GM12873 (cell line): Measurements from ENCODE around the gene RALA.

Experiments used
- TF ChIP-seq, protein P1 (sequence below): IDR thresholded peaks from 2 replicates; pipeline ENCODE4 v1.5.1; 2012; ENCODE audit warnings: low read depth, mild to moderate bottlenecking, moderate library complexity, low read length, control low read depth; ENCODE audit not compliant: insufficient read depth; ENCODE audit errors: missing control alignments

Gene RALA

DNA sequence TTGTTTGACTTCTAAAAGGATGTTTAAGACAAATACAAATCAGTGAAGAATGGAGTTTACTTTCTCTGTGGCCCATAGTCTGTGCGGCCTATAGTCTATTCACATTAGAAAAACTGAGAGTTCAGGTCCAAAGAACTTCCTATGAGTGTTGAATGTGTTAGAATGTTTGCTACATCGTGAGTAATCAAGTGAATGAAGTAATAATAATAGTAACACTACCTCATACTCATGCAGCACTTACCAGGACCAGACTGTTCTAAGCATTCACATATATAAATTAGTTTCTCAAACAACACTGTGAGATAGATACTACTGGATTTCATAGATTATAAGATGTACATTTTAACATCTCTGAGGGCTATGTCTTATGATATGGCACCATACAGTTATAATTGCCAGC is 70.4 kb downstream of the RALA start:
- TF ChIP-seq, protein P1, sequence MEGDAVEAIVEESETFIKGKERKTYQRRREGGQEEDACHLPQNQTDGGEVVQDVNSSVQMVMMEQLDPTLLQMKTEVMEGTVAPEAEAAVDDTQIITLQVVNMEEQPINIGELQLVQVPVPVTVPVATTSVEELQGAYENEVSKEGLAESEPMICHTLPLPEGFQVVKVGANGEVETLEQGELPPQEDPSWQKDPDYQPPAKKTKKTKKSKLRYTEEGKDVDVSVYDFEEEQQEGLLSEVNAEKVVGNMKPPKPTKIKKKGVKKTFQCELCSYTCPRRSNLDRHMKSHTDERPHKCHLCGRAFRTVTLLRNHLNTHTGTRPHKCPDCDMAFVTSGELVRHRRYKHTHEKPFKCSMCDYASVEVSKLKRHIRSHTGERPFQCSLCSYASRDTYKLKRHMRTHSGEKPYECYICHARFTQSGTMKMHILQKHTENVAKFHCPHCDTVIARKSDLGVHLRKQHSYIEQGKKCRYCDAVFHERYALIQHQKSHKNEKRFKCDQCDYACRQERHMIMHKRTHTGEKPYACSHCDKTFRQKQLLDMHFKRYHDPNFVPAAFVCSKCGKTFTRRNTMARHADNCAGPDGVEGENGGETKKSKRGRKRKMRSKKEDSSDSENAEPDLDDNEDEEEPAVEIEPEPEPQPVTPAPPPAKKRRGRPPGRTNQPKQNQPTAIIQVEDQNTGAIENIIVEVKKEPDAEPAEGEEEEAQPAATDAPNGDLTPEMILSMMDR: no peak

DNA sequence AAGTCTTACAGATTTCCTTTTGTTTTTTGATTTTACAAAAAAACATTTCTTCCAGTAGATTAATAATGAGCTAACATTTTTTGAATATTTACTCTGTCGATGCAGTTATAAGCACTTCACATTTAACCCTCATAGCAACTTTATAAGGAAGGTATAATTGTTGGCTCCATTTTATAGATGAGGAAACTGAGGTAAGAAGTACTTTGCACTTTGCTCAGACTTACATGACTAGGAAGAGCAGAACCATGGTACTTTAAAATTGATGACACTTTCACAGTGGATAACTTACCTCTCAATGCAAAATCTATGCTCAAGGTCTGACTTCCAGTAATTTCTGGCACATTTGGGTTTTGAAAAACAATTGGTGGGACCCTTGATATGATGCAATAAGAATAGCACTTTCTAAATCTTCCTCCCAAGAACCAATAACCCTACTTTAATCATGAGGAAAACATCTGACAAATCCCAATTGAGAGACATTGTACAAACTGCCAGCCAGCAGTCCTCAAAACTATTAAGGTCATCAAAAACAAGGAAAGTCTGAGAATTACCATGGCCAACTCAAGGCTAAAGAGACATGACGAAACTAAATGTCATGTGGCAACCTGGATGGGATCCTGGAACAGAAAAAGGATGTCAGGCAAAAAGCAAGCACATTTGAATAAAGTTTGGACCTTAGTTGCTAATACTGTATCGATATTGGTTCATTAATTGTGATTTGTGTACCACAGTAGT is 72.6 kb downstream of the RALA start:
- TF ChIP-seq, protein P1: no peak

DNA sequence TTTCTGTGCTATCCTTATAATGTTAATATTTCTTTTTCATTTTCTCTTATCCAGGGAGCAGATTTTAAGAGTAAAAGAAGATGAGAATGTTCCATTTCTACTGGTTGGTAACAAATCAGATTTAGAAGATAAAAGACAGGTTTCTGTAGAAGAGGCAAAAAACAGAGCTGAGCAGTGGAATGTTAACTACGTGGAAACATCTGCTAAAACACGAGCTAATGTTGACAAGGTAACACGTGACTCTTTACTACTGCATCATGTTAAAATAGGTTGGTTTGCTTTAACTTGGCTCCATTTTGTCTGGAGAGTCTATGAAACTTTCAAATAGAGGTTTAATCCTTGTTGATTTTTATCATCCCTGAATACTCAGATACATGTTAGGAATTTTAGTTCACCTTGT is 73.3 kb downstream of the RALA start:
- TF ChIP-seq, protein P1: no peak

- TF ChIP-seq, protein P1: no peak
Observed at GRCh38 chr7:39697483-39697882, 74.1 kb downstream of the RALA start.

DNA sequence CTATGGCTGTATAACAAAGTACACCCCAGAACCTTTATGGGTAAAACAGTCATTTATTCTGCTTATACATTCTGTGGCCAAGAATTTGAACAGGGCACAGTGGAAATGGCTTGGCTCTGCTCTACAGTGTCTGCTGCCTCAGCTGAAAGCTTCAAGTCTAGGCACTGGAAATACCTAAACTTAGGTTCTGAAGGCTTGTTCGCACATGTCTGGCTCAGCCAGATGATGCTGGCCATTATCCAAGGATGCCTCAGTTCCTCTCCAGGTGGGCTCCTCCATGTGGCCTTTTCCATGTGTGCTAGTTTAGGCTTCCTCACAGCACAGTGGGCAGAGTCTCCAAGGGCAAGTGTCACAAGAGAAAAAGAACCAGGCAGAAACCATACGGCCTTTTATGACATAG is 76.8 kb downstream of the RALA start:
- TF ChIP-seq, protein P1: no peak

DNA sequence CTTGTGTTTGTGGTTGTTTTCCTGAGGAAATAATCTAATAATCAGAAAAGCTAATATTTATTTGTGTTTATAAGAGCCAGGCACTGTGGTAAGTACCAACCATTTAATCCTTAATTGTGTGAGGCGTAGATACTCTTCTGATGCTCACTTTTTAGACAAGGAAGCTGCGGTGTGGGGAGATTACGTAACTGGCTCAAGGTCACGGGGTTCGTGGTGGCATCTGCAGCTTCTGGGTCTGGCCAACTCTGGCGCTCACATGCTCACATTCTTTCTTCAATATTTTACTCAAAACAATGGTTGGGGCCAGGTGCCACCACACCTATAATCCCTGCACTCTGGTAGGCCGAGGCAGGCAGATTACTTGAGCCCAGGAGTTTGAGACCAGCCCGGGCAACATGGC is 77.6 kb downstream of the RALA start:
- TF ChIP-seq, protein P1: no peak

DNA sequence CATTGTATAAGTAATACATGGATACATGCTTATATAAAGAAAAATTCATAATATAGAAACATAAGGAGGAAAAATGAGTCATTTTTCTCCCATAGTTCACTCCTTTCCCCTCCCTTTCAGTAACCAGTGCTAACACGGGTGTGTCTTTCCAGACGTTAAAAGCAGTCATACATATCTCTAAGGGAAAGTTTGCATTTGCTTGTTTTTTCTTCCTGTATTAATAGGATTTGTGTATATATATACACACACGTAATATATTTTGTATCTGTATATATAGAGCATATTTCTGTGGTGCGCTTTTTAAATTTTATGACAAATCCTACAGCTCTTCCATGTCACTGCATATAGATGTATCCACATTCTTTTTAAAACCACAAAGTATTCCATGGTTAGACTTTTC is 78.8 kb downstream of the RALA start:
- TF ChIP-seq, protein P1: no peak
